ENCODE data around the gene PGS1. TPM values are rescaled to one million over a fixed set of nuclear protein-coding genes. Genes with fewer than 3 reads are reported as not detected.
A peak's percentile ranks its signal among the peaks of the same experiment; 100 is the strongest.

Gene PGS1
- total RNA-seq, 1 donor from 2014 or later = 45.2 TPM

- Histone ChIP-seq H4K20me1 (ENCODE audit: low read depth) (no peaks in the 10 kb centered on the region), H3K4me3 (no peak overlapping the region), H3K9me3 (ENCODE audit: low read depth) (no peaks in the 10 kb centered on the region), H3K79me2 (ENCODE audit: low read depth) (no peaks in the 10 kb centered on the region), H3K27ac (no peak overlapping the region), H3K27me3 (no peaks in the 10 kb centered on the region), H3F3A (ENCODE audit: low read depth) (no peaks in the 10 kb centered on the region), H3K4me2 (no peak overlapping the region), H3K4me1 (no peaks in the 10 kb centered on the region), H2AFZ (replicated peaks) (no peak overlapping the region), H3K36me3 (no peaks in the 10 kb centered on the region), H3K9ac (no peak overlapping the region)
- Mint-ChIP-seq H3K27me3 (ENCODE audit: insufficient read depth, low read depth) (peaks cover 5% of the 10 kb centered on the region), H3K4me1 (peaks cover 3% of the 10 kb centered on the region), H3K36me3 (peaks cover 2% of the 10 kb centered on the region), H3K27ac (no peak overlapping the region), H3K9me3 (no peaks in the 10 kb centered on the region), H3K4me3 (no peak overlapping the region)
- no peak for DNase-seq (ENCODE audit: low spot score)
- no peak for TF ChIP-seq EZH2phosphoT487 (IDR thresholded peaks at IDR 0.05)
- TF ChIP-seq, protein P1, sequence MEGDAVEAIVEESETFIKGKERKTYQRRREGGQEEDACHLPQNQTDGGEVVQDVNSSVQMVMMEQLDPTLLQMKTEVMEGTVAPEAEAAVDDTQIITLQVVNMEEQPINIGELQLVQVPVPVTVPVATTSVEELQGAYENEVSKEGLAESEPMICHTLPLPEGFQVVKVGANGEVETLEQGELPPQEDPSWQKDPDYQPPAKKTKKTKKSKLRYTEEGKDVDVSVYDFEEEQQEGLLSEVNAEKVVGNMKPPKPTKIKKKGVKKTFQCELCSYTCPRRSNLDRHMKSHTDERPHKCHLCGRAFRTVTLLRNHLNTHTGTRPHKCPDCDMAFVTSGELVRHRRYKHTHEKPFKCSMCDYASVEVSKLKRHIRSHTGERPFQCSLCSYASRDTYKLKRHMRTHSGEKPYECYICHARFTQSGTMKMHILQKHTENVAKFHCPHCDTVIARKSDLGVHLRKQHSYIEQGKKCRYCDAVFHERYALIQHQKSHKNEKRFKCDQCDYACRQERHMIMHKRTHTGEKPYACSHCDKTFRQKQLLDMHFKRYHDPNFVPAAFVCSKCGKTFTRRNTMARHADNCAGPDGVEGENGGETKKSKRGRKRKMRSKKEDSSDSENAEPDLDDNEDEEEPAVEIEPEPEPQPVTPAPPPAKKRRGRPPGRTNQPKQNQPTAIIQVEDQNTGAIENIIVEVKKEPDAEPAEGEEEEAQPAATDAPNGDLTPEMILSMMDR (IDR thresholded peaks at IDR 0.05) = no peak
Measured at GRCh38 chr17:78444392-78444791, 65.9 kb downstream of the PGS1 start.

GRCh38 chr17:78446833-78447232, 68.4 kb downstream of the PGS1 start:
- DNase-seq (ENCODE audit: low spot score) = no peak
- Histone ChIP-seq H3K36me3 (no peaks in the 10 kb centered on the region), H3K79me2 (ENCODE audit: low read depth) (no peaks in the 10 kb centered on the region), H3K27ac (no peak overlapping the region), H3K4me1 (no peaks in the 10 kb centered on the region), H2AFZ (replicated peaks) (no peak overlapping the region), H3K4me2 (no peak overlapping the region), H3K9ac (no peak overlapping the region), H3K4me3 (no peak overlapping the region), H4K20me1 (ENCODE audit: low read depth) (no peaks in the 10 kb centered on the region), H3K9me3 (ENCODE audit: low read depth) (no peaks in the 10 kb centered on the region), H3K27me3 (no peaks in the 10 kb centered on the region), H3F3A (ENCODE audit: low read depth) (no peaks in the 10 kb centered on the region)
- H3K9me3 Mint-ChIP-seq = no peaks in the 10 kb centered on the region
- no peak overlapping the region for H3K27ac Mint-ChIP-seq
- H3K4me1 Mint-ChIP-seq = peaks cover 8% of the 10 kb centered on the region
- no peak overlapping the region for H3K4me3 Mint-ChIP-seq
- peaks cover 2% of the 10 kb centered on the region for H3K36me3 Mint-ChIP-seq
- H3K27me3 Mint-ChIP-seq (ENCODE audit: insufficient read depth, low read depth) = peaks cover 5% of the 10 kb centered on the region
- no peak for TF ChIP-seq EZH2 (IDR thresholded peaks at IDR 0.05)
- TF ChIP-seq, protein P1 (IDR thresholded peaks at IDR 0.05) = no peak
- TF ChIP-seq EZH2phosphoT487 (IDR thresholded peaks at IDR 0.05) = no peak

- no peaks in the 10 kb centered on the region for H3K36me3 ChIP-seq
- H3F3A ChIP-seq (ENCODE audit: low read depth) = no peaks in the 10 kb centered on the region
- no peak for TF ChIP-seq EZH2 (IDR thresholded peaks at IDR 0.05)
- TF ChIP-seq, protein P1 (IDR thresholded peaks at IDR 0.05) = no peak
- no peak for TF ChIP-seq EZH2phosphoT487 (IDR thresholded peaks at IDR 0.05)
- H4K20me1 ChIP-seq (ENCODE audit: low read depth) = no peaks in the 10 kb centered on the region
- H3K4me3 ChIP-seq = no peak overlapping the region
- DNase-seq (ENCODE audit: low spot score) = no peak
- no peaks in the 10 kb centered on the region for H3K79me2 ChIP-seq (ENCODE audit: low read depth)
- Mint-ChIP-seq H3K4me3 (peak overlapping the region; percentile 24), H3K36me3 (peaks cover 2% of the 10 kb centered on the region), H3K9me3 (no peaks in the 10 kb centered on the region), H3K27me3 (ENCODE audit: insufficient read depth, low read depth) (peaks cover 7% of the 10 kb centered on the region), H3K27ac (no peak overlapping the region), H3K4me1 (peaks cover 7% of the 10 kb centered on the region)
- H2AFZ ChIP-seq (replicated peaks) = no peak overlapping the region
- no peaks in the 10 kb centered on the region for H3K9me3 ChIP-seq (ENCODE audit: low read depth)
- no peak overlapping the region for H3K9ac ChIP-seq
- H3K27me3 ChIP-seq = no peaks in the 10 kb centered on the region
- H3K4me2 ChIP-seq = no peak overlapping the region
- no peaks in the 10 kb centered on the region for H3K4me1 ChIP-seq
- no peak overlapping the region for H3K27ac ChIP-seq
Measured at GRCh38 chr17:78448356-78448993, 70.0 kb downstream of the PGS1 start.
